ENCODE data around the gene IRX4.
"Not testable (repeated sequence)": the region's sequence is repeated elsewhere in the genome, so short reads cannot be mapped to it uniquely, and the experiment has no call there.

Gene IRX4

GRCh38 chr5:1876660-1877064 lies 6.1 kb downstream of the IRX4 start:
- no peak for DNase-seq

GRCh38 chr5:1875843-1876659 lies 6.7 kb downstream of the IRX4 start:
- DNase-seq, result no peak

- no peak for DNase-seq
Observed at GRCh38 chr5:1875281-1875842, 7.4 kb downstream of the IRX4 start.

GRCh38 chr5:1874771-1875220 lies 7.9 kb downstream of the IRX4 start:
- DNase-seq, result no peak

GRCh38 chr5:1874348-1874747 lies 8.4 kb downstream of the IRX4 start:
- DNase-seq, result no peak

- DNase-seq, result no peak
Observed at GRCh38 chr5:1873243-1873959, 9.3 kb downstream of the IRX4 start.

- DNase-seq, result no peak
Observed at GRCh38 chr5:1871441-1871840, 11.3 kb downstream of the IRX4 start.

- DNase-seq, result not testable (repeated sequence)
Observed at GRCh38 chr5:1870435-1871272, 12.1 kb downstream of the IRX4 start.

- no peak for DNase-seq
Observed at GRCh38 chr5:1868886-1869475, 13.7 kb downstream of the IRX4 start.

GRCh38 chr5:1867815-1868143 lies 14.9 kb downstream of the IRX4 start:
- no peak for DNase-seq

GRCh38 chr5:1867114-1867814 lies 15.5 kb downstream of the IRX4 start:
- DNase-seq, result no peak

GRCh38 chr5:1865948-1866347 lies 16.8 kb downstream of the IRX4 start:
- no peak for DNase-seq

GRCh38 chr5:1865486-1865885 lies 17.2 kb downstream of the IRX4 start:
- DNase-seq, result no peak

- no peak for DNase-seq
Observed at GRCh38 chr5:1864896-1865440, 17.8 kb downstream of the IRX4 start.

GRCh38 chr5:1860949-1861348 lies 21.8 kb downstream of the IRX4 start:
- no peak for DNase-seq

- no peak for DNase-seq
Observed at GRCh38 chr5:1860021-1860610, 22.6 kb downstream of the IRX4 start.

- DNase-seq, result no peak
Observed at GRCh38 chr5:1859099-1859498, 23.6 kb downstream of the IRX4 start.

GRCh38 chr5:1858436-1858835 lies 24.3 kb downstream of the IRX4 start:
- no peak for DNase-seq

- no peak for DNase-seq
Observed at GRCh38 chr5:1857256-1857600, 25.5 kb downstream of the IRX4 start.

GRCh38 chr5:1856596-1857255 lies 26.0 kb downstream of the IRX4 start:
- no peak for DNase-seq

- no peak for DNase-seq
Observed at GRCh38 chr5:1855596-1855995, 27.1 kb downstream of the IRX4 start.

Data from fibroblast of upper back skin (primary cell).